GM19452 (cell line): ENCODE measurements around the gene ALOX5.

Experiments
- ATAC-seq: cut with Tn5 transposase; IDR thresholded peaks from one replicate; pipeline ENCODE4 v1.9.1; 2021; ENCODE audit not compliant: unreplicated experiment

Gene ALOX5

GRCh38 chr10:45441239-45442190, 67.5 kb downstream of the ALOX5 start:
- no peak for ATAC-seq

GRCh38 chr10:45442251-45442650, 68.2 kb downstream of the ALOX5 start:
- no peak for ATAC-seq

- ATAC-seq, result no peak
Measured at GRCh38 chr10:45442662-45443061, 68.6 kb downstream of the ALOX5 start.

GRCh38 chr10:45443101-45444009, 69.3 kb downstream of the ALOX5 start:
- no peak for ATAC-seq

GRCh38 chr10:45444022-45444421, 70.0 kb downstream of the ALOX5 start:
- no peak for ATAC-seq

- no peak for ATAC-seq
Measured at GRCh38 chr10:45444976-45445898, 71.2 kb downstream of the ALOX5 start.

GRCh38 chr10:45446858-45447257, 72.8 kb downstream of the ALOX5 start:
- ATAC-seq, result no peak

GRCh38 chr10:45447416-45447815, 73.4 kb downstream of the ALOX5 start:
- ATAC-seq, result no peak

- no peak for ATAC-seq
Measured at GRCh38 chr10:45450866-45451265, 76.8 kb downstream of the ALOX5 start.

GRCh38 chr10:45451407-45451806, 77.4 kb downstream of the ALOX5 start:
- ATAC-seq, result no peak

GRCh38 chr10:45452268-45452667, 78.3 kb downstream of the ALOX5 start:
- ATAC-seq, result no peak

GRCh38 chr10:45452743-45453452, 78.9 kb downstream of the ALOX5 start:
- ATAC-seq, result no peak

GRCh38 chr10:45453639-45454255, 79.7 kb downstream of the ALOX5 start:
- no peak for ATAC-seq

- ATAC-seq, result no peak
Measured at GRCh38 chr10:45454262-45454661, 80.2 kb downstream of the ALOX5 start.

- no peak for ATAC-seq
Measured at GRCh38 chr10:45454859-45455258, 80.8 kb downstream of the ALOX5 start.

GRCh38 chr10:45456233-45456632, 82.2 kb downstream of the ALOX5 start:
- ATAC-seq, result no peak

- ATAC-seq, result no peak
Measured at GRCh38 chr10:45456822-45457221, 82.8 kb downstream of the ALOX5 start.

GRCh38 chr10:45457487-45457886, 83.5 kb downstream of the ALOX5 start:
- ATAC-seq, result no peak

- ATAC-seq, result peak; percentile 51
Measured at GRCh38 chr10:45460235-45460878, 86.3 kb downstream of the ALOX5 start.
